Activated naive CD4-positive, alpha-beta T cell treated with anti-CD3 and anti-CD28 coated beads, Interleukin-2, amount 10 ng/mL, durations not matched to agents 7 days and 5 days (primary cell): ENCODE measurements around the gene RGS18.
"Not testable (repeated sequence)": the region's sequence is repeated elsewhere in the genome, so short reads cannot be mapped to it uniquely, and the experiment has no call there.

Experiments used
- CTCF ChIA-PET: fragments of 350-600 bp; sonication (Branson Sonifier 250); formaldehyde crosslinking; loops from one replicate; lab custom pipeline; 2021; ENCODE audit warnings: antibody characterized with exemption; lab: Charles Lee
- DNase-seq: peaks from one replicate; pipeline ENCODE4 v3.0.0-alpha.2; 2020
- H3K27ac Mint-ChIP-seq: one replicate; pipeline ENCODE4 v1.8.0; 2021; ENCODE audit warnings: mild to moderate bottlenecking, moderate library complexity, mixed read lengths
- H3K27me3 Mint-ChIP-seq: one replicate; pipeline ENCODE4 v1.8.0; 2021; ENCODE audit warnings: mild to moderate bottlenecking, mixed read lengths
- H3K36me3 Mint-ChIP-seq: one replicate; pipeline ENCODE4 v1.8.0; 2021; ENCODE audit warnings: mixed read lengths
- H3K4me1 Mint-ChIP-seq: one replicate; pipeline ENCODE4 v1.8.0; 2021; ENCODE audit warnings: mixed read lengths
- H3K4me3 Mint-ChIP-seq: one replicate; pipeline ENCODE4 v1.8.0; 2021; ENCODE audit warnings: mild to moderate bottlenecking, moderate library complexity, mixed read lengths
- H3K9me3 Mint-ChIP-seq: one replicate; pipeline ENCODE4 v1.8.0; 2021; ENCODE audit warnings: mixed read lengths

RGS18 gene

GRCh38 chr1:192151176-192151575 lies 7.1 kb upstream of the RGS18 start:
- Mint-ChIP-seq H3K27ac (no peak overlapping the region), H3K36me3 (no peaks in the 10 kb centered on the region), H3K27me3 (no peaks in the 10 kb centered on the region), H3K4me1 (no peaks in the 10 kb centered on the region), H3K9me3 (peaks cover 3% of the 10 kb centered on the region), H3K4me3 (no peak overlapping the region)
- no peak for DNase-seq
- CTCF ChIA-PET = no interaction called here

GRCh38 chr1:192153276-192153675 lies 5.0 kb upstream of the RGS18 start:
- peaks cover 3% of the 10 kb centered on the region for H3K9me3 Mint-ChIP-seq
- DNase-seq = no peak
- H3K4me1 Mint-ChIP-seq = no peaks in the 10 kb centered on the region
- H3K27ac Mint-ChIP-seq = no peak overlapping the region
- no peaks in the 10 kb centered on the region for H3K36me3 Mint-ChIP-seq
- no peaks in the 10 kb centered on the region for H3K27me3 Mint-ChIP-seq
- no peak overlapping the region for H3K4me3 Mint-ChIP-seq
- CTCF ChIA-PET = no interaction called here

GRCh38 chr1:192157067-192157466 lies 1.2 kb upstream of the RGS18 start:
- Mint-ChIP-seq H3K27ac (no peak overlapping the region), H3K4me1 (no peaks in the 10 kb centered on the region), H3K27me3 (no peaks in the 10 kb centered on the region), H3K9me3 (no peaks in the 10 kb centered on the region), H3K4me3 (no peak overlapping the region), H3K36me3 (no peaks in the 10 kb centered on the region)
- CTCF ChIA-PET = no interaction called here
- DNase-seq = no peak

- Mint-ChIP-seq H3K27ac (no peak overlapping the region), H3K36me3 (no peaks in the 10 kb centered on the region), H3K4me1 (no peaks in the 10 kb centered on the region), H3K9me3 (no peaks in the 10 kb centered on the region), H3K4me3 (no peak overlapping the region), H3K27me3 (no peaks in the 10 kb centered on the region)
- no peak for DNase-seq
- CTCF ChIA-PET = no interaction called here
Measured at GRCh38 chr1:192159014-192159413, 752 bp downstream of the RGS18 start.

- Mint-ChIP-seq H3K27ac (no peak overlapping the region), H3K4me1 (no peaks in the 10 kb centered on the region), H3K36me3 (no peaks in the 10 kb centered on the region), H3K4me3 (no peak overlapping the region), H3K9me3 (no peaks in the 10 kb centered on the region), H3K27me3 (no peaks in the 10 kb centered on the region)
- DNase-seq = no peak
- CTCF ChIA-PET = no interaction called here
Measured at GRCh38 chr1:192159781-192160180, 1.5 kb downstream of the RGS18 start.

- H3K27ac Mint-ChIP-seq = no peak overlapping the region
- H3K4me3 Mint-ChIP-seq = no peak overlapping the region
- no peaks in the 10 kb centered on the region for H3K36me3 Mint-ChIP-seq
- CTCF ChIA-PET = no interaction called here
- H3K9me3 Mint-ChIP-seq = peaks cover 2% of the 10 kb centered on the region
- no peaks in the 10 kb centered on the region for H3K4me1 Mint-ChIP-seq
- DNase-seq = no peak
- H3K27me3 Mint-ChIP-seq = no peaks in the 10 kb centered on the region
Measured at GRCh38 chr1:192160196-192160595, 1.9 kb downstream of the RGS18 start.

- no peak for DNase-seq
- CTCF ChIA-PET = no interaction called here
- Mint-ChIP-seq H3K27me3 (no peaks in the 10 kb centered on the region), H3K27ac (no peak overlapping the region), H3K36me3 (no peaks in the 10 kb centered on the region), H3K9me3 (peaks cover 4% of the 10 kb centered on the region), H3K4me3 (no peak overlapping the region), H3K4me1 (no peaks in the 10 kb centered on the region)
Measured at GRCh38 chr1:192161976-192162375, 3.7 kb downstream of the RGS18 start.

GRCh38 chr1:192162376-192162775 lies 4.1 kb downstream of the RGS18 start:
- no peak overlapping the region for H3K4me3 Mint-ChIP-seq
- no peaks in the 10 kb centered on the region for H3K36me3 Mint-ChIP-seq
- CTCF ChIA-PET = no interaction called here
- no peaks in the 10 kb centered on the region for H3K4me1 Mint-ChIP-seq
- no peak for DNase-seq
- peaks cover 4% of the 10 kb centered on the region for H3K9me3 Mint-ChIP-seq
- H3K27ac Mint-ChIP-seq = no peak overlapping the region
- H3K27me3 Mint-ChIP-seq = no peaks in the 10 kb centered on the region

- H3K36me3 Mint-ChIP-seq, H3K4me1 Mint-ChIP-seq, CTCF ChIA-PET, H3K9me3 Mint-ChIP-seq, H3K27ac Mint-ChIP-seq, DNase-seq, H3K4me3 Mint-ChIP-seq, H3K27me3 Mint-ChIP-seq: not testable (repeated sequence)
Measured at GRCh38 chr1:192165002-192165401, 6.7 kb downstream of the RGS18 start.

- Mint-ChIP-seq H3K27ac (no peak overlapping the region), H3K4me3 (no peak overlapping the region), H3K4me1 (no peaks in the 10 kb centered on the region), H3K27me3 (no peaks in the 10 kb centered on the region), H3K36me3 (no peaks in the 10 kb centered on the region), H3K9me3 (peaks cover 4% of the 10 kb centered on the region)
- no peak for DNase-seq
- CTCF ChIA-PET = no interaction called here
Measured at GRCh38 chr1:192167011-192167410, 8.7 kb downstream of the RGS18 start.

- CTCF ChIA-PET = no interaction called here
- no peaks in the 10 kb centered on the region for H3K36me3 Mint-ChIP-seq
- H3K27me3 Mint-ChIP-seq = no peaks in the 10 kb centered on the region
- peaks cover 4% of the 10 kb centered on the region for H3K9me3 Mint-ChIP-seq
- H3K27ac Mint-ChIP-seq = no peak overlapping the region
- H3K4me3 Mint-ChIP-seq = no peak overlapping the region
- no peak for DNase-seq
- no peaks in the 10 kb centered on the region for H3K4me1 Mint-ChIP-seq
Measured at GRCh38 chr1:192167911-192168700, 9.8 kb downstream of the RGS18 start.

GRCh38 chr1:192168964-192169363 lies 10.7 kb downstream of the RGS18 start:
- peaks cover 4% of the 10 kb centered on the region for H3K9me3 Mint-ChIP-seq
- CTCF ChIA-PET = no interaction called here
- H3K36me3 Mint-ChIP-seq = no peaks in the 10 kb centered on the region
- no peak overlapping the region for H3K27ac Mint-ChIP-seq
- no peak overlapping the region for H3K4me3 Mint-ChIP-seq
- no peaks in the 10 kb centered on the region for H3K27me3 Mint-ChIP-seq
- DNase-seq = no peak
- no peaks in the 10 kb centered on the region for H3K4me1 Mint-ChIP-seq

- Mint-ChIP-seq H3K36me3 (no peaks in the 10 kb centered on the region), H3K4me1 (no peaks in the 10 kb centered on the region), H3K27me3 (no peaks in the 10 kb centered on the region), H3K4me3 (no peak overlapping the region), H3K27ac (no peak overlapping the region), H3K9me3 (peaks cover under 1% of the 10 kb centered on the region)
- CTCF ChIA-PET = no interaction called here
- no peak for DNase-seq
Measured at GRCh38 chr1:192170196-192170984, 12.1 kb downstream of the RGS18 start.

GRCh38 chr1:192171123-192171522 lies 12.9 kb downstream of the RGS18 start:
- Mint-ChIP-seq H3K9me3 (no peaks in the 10 kb centered on the region), H3K27ac (no peak overlapping the region), H3K4me1 (no peaks in the 10 kb centered on the region), H3K36me3 (no peaks in the 10 kb centered on the region), H3K4me3 (no peak overlapping the region), H3K27me3 (no peaks in the 10 kb centered on the region)
- CTCF ChIA-PET = no interaction called here
- DNase-seq = no peak

GRCh38 chr1:192175971-192176370 lies 17.7 kb downstream of the RGS18 start:
- Mint-ChIP-seq H3K27ac (no peak overlapping the region), H3K9me3 (no peaks in the 10 kb centered on the region), H3K27me3 (no peaks in the 10 kb centered on the region), H3K4me3 (no peak overlapping the region), H3K36me3 (no peaks in the 10 kb centered on the region), H3K4me1 (no peaks in the 10 kb centered on the region)
- CTCF ChIA-PET = no interaction called here
- DNase-seq = no peak
